OCI-LY7 (cell line): ENCODE data around the gene ARHGAP26.

ENCODE experiments used
- CTCF ChIP-seq: fragments of 200-600 bp; sonication (generic); conservative IDR thresholded peaks from 2 replicates; pipeline ENCODE4 v1.5.1; 2014; ENCODE audit warnings: mild to moderate bottlenecking, antibody characterized with exemption, low read length, moderate library complexity, mixed read lengths
- EZH2phosphoT487 ChIP-seq: fragments of 200-600 bp; sonication (generic); IDR thresholded peaks from 2 replicates; pipeline ENCODE4 v1.6.1; 2018; ENCODE audit warnings: low read depth, borderline replicate concordance, mild to moderate bottlenecking, mixed run types, antibody characterized with exemption, low read length, moderate library complexity, mixed read lengths

- TF ChIP-seq CTCF: no peak
- no peak for TF ChIP-seq EZH2phosphoT487
Observed at GRCh38 chr5:142937374-142937773, 167.2 kb downstream of the ARHGAP26 start.
